GM19452 (cell line): Measurements from ENCODE around the gene STARD4.

ENCODE experiments used
- ATAC-seq: cut with Tn5 transposase; IDR thresholded peaks from one replicate; pipeline ENCODE4 v1.9.1; 2021; ENCODE audit not compliant: unreplicated experiment

The STARD4 gene

DNA sequence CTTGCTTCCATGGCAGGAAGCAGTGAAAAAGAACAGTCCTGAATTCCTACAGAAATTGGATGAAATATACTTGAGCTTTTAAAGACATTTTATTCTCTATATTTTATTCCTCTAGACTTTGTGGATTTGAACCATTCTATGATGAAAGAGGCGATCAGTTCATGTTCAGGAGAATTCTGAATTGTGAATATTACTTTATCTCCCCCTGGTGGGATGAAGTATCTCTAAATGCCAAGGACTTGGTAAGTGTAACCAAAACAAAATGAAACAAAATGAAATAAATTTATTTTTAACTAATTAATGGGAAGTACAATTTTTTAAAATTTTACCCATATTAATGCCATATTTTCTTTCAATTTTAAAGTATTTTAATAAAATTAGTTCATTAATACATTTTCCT, 34.1 kb downstream of the STARD4 start:
- ATAC-seq: no peak

GRCh38 chr5:111472579-111472978, 39.8 kb downstream of the STARD4 start:
- no peak for ATAC-seq

- ATAC-seq: no peak
Measured at GRCh38 chr5:111472096-111472495, 40.2 kb downstream of the STARD4 start.

GRCh38 chr5:111469903-111470302, 42.4 kb downstream of the STARD4 start:
- ATAC-seq: no peak

GRCh38 chr5:111469293-111469896, 42.9 kb downstream of the STARD4 start:
- no peak for ATAC-seq

- ATAC-seq: no peak
Measured at GRCh38 chr5:111463311-111463710, 49.0 kb downstream of the STARD4 start.

DNA sequence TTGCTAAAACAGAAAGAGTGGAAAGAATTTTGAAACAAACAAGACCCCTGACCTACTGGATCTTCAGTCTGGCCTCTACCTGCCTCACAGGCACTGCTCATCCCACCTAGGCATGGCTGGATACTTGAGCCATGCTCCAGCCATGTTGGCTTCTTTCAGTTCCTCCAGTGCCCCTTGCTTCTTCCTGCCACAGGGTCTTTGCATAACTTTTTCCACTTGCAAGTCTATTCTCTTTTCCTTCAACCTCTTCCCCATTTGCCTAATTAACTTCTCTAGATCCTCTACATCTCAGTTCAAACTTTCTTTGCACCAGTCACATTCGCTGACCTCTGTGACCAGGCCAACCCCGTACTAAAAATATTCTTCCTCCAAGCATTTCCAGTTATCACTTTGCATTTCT, 50.4 kb downstream of the STARD4 start:
- no peak for ATAC-seq

DNA sequence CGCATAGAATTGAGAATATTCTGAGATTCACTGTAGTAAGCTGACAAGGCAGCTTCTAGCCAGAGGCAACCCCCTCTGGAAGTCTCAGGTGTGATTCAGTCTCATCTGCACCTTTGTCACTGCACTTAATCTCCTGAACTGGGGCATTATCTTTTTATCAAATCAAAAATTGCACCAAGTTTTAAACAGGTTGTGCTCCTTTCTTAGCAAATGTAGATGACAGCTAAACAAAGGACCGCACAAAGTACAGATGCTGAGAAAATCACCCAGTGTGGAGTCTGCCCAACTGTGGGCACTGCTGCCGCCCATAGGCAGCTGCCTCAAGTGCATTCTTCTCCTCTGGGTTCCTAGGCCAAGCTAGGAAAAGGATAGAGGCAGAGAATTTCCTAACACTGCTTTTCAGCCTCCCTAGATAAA, 51.1 kb downstream of the STARD4 start:
- ATAC-seq: no peak

DNA sequence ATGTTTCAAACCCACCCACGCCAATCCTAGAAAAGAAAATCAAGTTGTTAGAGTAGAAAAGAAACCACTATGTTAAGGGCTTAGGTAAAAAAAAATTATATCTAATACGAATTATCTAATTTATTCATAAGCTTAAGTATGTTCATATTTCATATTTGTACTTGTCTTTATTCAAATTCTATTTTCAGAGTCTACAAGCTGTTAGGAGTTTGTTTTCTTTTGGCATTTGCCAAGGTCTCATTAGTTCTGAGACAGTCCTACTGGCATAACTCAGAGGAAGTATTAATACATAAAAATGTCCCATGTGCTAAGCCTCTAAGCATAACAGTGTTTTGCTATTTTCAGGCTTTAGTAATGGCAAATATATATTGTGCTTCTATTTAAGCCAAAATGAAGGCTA, 57.6 kb downstream of the STARD4 start:
- no peak for ATAC-seq

DNA sequence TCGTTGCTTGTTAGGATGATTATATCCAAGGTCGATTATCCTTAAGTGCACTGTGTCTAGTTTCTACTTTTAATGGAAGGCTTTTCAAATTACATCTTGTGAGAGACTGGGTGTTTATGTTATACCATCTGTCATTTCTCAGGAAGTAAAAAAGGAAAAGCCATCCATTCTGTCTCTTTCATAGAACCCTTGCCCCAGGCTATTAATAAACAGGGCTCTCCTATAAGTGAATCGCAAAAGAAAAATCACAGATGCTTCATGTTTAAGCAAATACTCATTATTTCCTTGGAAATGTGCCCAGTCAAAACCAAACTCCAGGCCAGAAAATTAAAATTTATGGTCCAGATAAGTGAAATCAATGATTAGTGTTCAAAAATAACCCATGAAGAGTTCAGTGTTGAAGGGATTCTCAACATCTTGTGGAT, 58.1 kb downstream of the STARD4 start:
- no peak for ATAC-seq

DNA sequence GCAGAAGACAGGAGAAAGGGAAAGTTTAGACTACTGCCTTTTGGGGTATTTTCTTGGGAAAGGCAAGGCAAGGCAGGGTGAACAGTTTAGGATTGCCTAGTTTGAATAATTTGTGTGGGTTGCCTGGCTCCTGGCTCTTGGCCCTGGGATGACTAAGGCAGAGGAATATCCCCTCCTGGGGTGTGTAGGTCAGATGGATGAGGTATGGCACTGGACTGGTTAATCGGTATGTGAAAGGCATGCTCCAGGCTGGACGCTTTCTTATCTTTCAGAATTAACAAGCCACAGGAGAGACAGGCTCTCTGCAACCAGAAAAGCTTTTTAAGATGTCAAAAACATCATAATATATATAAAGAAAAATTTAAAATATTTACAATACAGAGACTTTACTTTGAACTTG, 58.6 kb downstream of the STARD4 start:
- ATAC-seq: no peak

DNA sequence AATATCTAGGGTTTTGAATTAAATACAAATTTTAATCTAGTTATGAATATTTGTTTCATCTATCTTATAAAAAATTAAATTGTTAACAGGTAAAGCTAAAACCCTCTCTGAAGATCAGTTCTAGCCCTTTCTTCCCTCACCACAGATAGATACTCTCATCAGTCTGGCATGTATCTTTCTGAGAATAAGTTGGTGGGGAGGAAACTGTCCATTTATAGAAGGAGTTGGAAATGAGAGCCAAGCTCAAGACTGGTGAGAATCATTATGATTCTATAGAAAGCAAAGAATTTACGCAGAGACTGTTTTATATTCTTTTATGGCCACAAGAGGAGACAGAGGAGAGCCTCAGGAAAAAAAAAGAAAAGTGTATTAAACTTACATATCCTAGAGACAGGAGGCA, 59.0 kb downstream of the STARD4 start:
- no peak for ATAC-seq

- ATAC-seq: no peak
Measured at GRCh38 chr5:111447822-111448221, 64.5 kb downstream of the STARD4 start.

DNA sequence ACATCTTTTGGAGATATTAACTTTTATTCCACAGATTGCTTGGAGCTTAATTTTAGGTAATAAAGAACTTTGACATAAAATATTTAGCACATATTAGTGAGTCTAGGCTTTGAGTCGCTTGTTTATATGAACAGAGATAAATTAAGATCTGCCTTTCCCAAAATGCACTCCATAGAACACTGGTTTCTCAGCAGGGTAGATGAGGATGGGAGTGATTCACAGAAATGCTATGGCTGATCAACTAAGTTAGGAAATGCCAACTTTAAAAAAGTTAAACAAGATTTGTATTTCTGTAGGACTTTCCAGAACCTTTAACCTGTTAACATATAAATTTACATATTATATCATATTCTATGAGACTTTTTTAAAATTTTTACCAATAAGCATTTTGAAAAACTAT, 65.2 kb downstream of the STARD4 start:
- no peak for ATAC-seq
